ENCODE results near the gene EBF3. TPM values are rescaled to one million over a fixed set of nuclear protein-coding genes. Genes with fewer than 3 reads are reported as not detected.
A peak's percentile ranks its signal among the peaks of the same experiment; 100 is the strongest.

The EBF3 gene
- total RNA-seq, 1 donor from 2014 or later: 0.53 TPM

DNA sequence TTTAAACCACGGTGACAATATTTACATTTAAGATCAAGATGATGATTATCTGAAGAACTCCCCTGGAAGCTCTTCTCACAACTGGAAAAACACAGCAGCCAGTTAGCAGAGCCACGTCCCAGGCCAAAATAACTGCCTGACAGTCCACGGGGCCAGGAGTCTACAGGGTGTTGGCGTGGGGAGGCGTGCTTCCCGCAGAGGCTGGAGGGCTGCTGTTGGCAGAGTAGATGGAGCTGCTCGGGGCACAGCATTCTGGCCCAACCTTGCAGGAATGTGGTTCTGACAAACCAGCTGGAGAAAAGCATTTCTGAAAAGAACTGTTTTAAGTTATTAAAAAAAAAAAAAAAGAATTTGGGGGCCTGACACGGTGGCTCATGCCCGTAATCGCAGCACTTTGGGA lies 177.9 kb downstream of the EBF3 start:
- peaks cover 15% of the 10 kb centered on the region for H3K9me3 ChIP-seq
- no peak for TF ChIP-seq CTCF (IDR thresholded peaks at IDR 0.05)
- H3K4me1 ChIP-seq: no peaks in the 10 kb centered on the region
- ATAC-seq (no peak), DNase-seq (no peak)
- intact Hi-C loops (cut with DNase I): no loop called here
- no peaks in the 10 kb centered on the region for H3K27me3 ChIP-seq (ENCODE audit: low read depth)
- no peak overlapping the region for H3K27ac ChIP-seq
- H3K36me3 ChIP-seq: no peaks in the 10 kb centered on the region
- no peak overlapping the region for H3K4me3 ChIP-seq

DNA sequence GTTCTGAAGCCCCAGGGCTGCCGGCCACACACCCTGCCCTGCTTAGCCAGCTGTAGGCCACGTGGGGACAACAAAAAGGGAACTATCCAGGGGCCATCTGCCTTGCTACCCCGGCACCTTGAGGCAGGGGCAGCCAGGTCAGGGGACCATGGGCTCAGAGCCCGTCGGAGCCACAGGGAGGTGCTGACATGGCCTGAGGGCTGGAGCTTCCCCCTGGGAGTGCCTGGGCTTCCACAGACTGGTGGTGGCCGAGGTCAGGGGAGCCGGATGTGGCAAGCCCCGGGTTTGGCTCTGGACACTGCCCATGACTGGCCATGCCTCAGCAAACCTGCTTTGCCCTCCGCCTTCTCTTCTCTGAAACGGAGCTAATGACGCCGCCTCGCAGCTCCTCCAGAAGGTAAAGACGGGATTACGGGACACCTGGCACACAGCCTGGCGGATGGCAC lies 178.5 kb downstream of the EBF3 start:
- no peak overlapping the region for H3K27ac ChIP-seq
- TF ChIP-seq CTCF (IDR thresholded peaks at IDR 0.05): no peak
- H3K27me3 ChIP-seq (ENCODE audit: low read depth): no peaks in the 10 kb centered on the region
- no peak for DNase-seq
- intact Hi-C loops (cut with DNase I): no loop called here
- H3K9me3 ChIP-seq: peaks cover 15% of the 10 kb centered on the region
- peak in 1 of 2 donors; percentile 23 for ATAC-seq
- H3K4me3 ChIP-seq: no peak overlapping the region
- H3K36me3 ChIP-seq: no peaks in the 10 kb centered on the region
- H3K4me1 ChIP-seq: no peaks in the 10 kb centered on the region

Small RNA genes lying within 50 kb of the gene (microRNA-seq; reads per million reads assigned to microRNA genes)
- not detected for gene MIR4297 (ENCODE audit: borderline number of aligned reads)

Other genes with a start within 250 kb of the EBF3 start
- gene C10orf143, start 146.6 kb upstream of the EBF3 start, total RNA-seq: 3.7 TPM
- gene GLRX3, start 172.1 kb upstream of the EBF3 start, total RNA-seq: 45.9 TPM

All from lower lobe of right lung (tissue), 2 donors.